NCI-H1417 (cell line): Measurements from ENCODE around the gene OR51A4.
"Not testable (repeated sequence)": the region's sequence is repeated elsewhere in the genome, so short reads cannot be mapped to it uniquely, and the experiment has no call there.

Experiments used
- DNase-seq, 3 experiments: peaks; one replicate each; lab custom pipeline; 2025; lab: John Stamatoyannopoulos, UW

OR51A4 gene

GRCh38 chr11:4947505-4947904 is at the start of gene OR51A4:
TSS of gene OR51A4 (minus strand) at chr11:4947605. CDS start at chr11:4947100, 505 bp downstream.
- DNase-seq, result no peak

GRCh38 chr11:4994551-4994950 is 47.1 kb upstream of the OR51A4 start, which contains the start of gene OR51L1:
TSS of gene OR51L1 (plus strand) at chr11:4994851. CDS start at chr11:4998983, 4,132 bp downstream.
- no peak for DNase-seq

- peak in 1 of 3 experiments; percentile 11 for DNase-seq
These were observed 43.7 kb upstream of the OR51A4 start for GRCh38 chr11:4991060-4991459.

- no peak for DNase-seq
These were observed 36.4 kb upstream of the OR51A4 start for GRCh38 chr11:4983841-4984240.

GRCh38 chr11:4982678-4983077 is 35.3 kb upstream of the OR51A4 start:
- no peak for DNase-seq

- DNase-seq, result no peak
These were observed 31.6 kb upstream of the OR51A4 start for GRCh38 chr11:4979036-4979435.

- DNase-seq, result no peak
These were observed 28.0 kb upstream of the OR51A4 start for GRCh38 chr11:4975436-4975835.

GRCh38 chr11:4962816-4963215 is 15.4 kb upstream of the OR51A4 start:
- DNase-seq, result no peak

GRCh38 chr11:4960877-4961276 is 13.5 kb upstream of the OR51A4 start:
- peak in 2 of 3 experiments; percentile 17 to 66 for DNase-seq

GRCh38 chr11:4957396-4957795 is 10.0 kb upstream of the OR51A4 start:
- no peak for DNase-seq

- DNase-seq, result not testable (repeated sequence)
These were observed 8.2 kb upstream of the OR51A4 start, which contains the start of gene OR51A2 for GRCh38 chr11:4955613-4956012. TSS of gene OR51A2 (minus strand) at chr11:4955713. CDS start at chr11:4955713, 0 bp downstream.

GRCh38 chr11:4936745-4937144 is 10.7 kb downstream of the OR51A4 start:
- no peak for DNase-seq

GRCh38 chr11:4932751-4933150 is 14.7 kb downstream of the OR51A4 start:
- peak in 1 of 3 experiments; percentile 45 for DNase-seq

GRCh38 chr11:4926608-4927007 is 20.8 kb downstream of the OR51A4 start:
- no peak for DNase-seq

GRCh38 chr11:4924239-4924638 is 23.2 kb downstream of the OR51A4 start, which contains the start of gene OR51G1:
TSS of gene OR51G1 (minus strand) at chr11:4924339. CDS start at chr11:4924339, 0 bp downstream.
- no peak for DNase-seq

- DNase-seq, result no peak
These were observed 25.1 kb downstream of the OR51A4 start for GRCh38 chr11:4922304-4922703.

- no peak for DNase-seq
These were observed 25.6 kb downstream of the OR51A4 start for GRCh38 chr11:4921796-4922195.

GRCh38 chr11:4919250-4919649 is 28.2 kb downstream of the OR51A4 start, which contains the start of gene OR51G2:
TSS of gene OR51G2 (minus strand) at chr11:4919350. CDS start at chr11:4915663, 3,687 bp downstream.
- no peak for DNase-seq

- DNase-seq, result no peak
These were observed 30.8 kb downstream of the OR51A4 start for GRCh38 chr11:4916581-4916980.

GRCh38 chr11:4903484-4903883 is 43.9 kb downstream of the OR51A4 start, which contains the start of gene OR51A7:
TSS of gene OR51A7 (plus strand) at chr11:4903783. CDS start at chr11:4907370, 3,587 bp downstream.
- no peak for DNase-seq
